22Rv1 (cell line): ENCODE measurements around the gene FANCB.

Experiments used
- H3K27ac ChIP-seq: fragments of 450-650 bp; 2 replicates; pipeline ENCODE4 v1.5.1; 2017
- CTCF ChIP-seq: fragments of 450-650 bp; IDR thresholded peaks from 2 replicates; pipeline ENCODE4 v1.5.1; 2017; ENCODE audit warnings: mild to moderate bottlenecking
- ZFX ChIP-seq: fragments of 450-650 bp; IDR thresholded peaks from 2 replicates; pipeline ENCODE4 v1.6.1; 2017; ENCODE audit warnings: antibody characterized with exemption, borderline replicate concordance

The FANCB gene

GRCh38 chrX:14819769-14820168, 53.1 kb downstream of the FANCB start:
- no peak for TF ChIP-seq ZFX
- H3K27ac ChIP-seq, result no peak overlapping the region

- TF ChIP-seq CTCF, result no peak
- no peak for TF ChIP-seq ZFX
Observed at GRCh38 chrX:14817571-14817970, 55.3 kb downstream of the FANCB start.

DNA sequence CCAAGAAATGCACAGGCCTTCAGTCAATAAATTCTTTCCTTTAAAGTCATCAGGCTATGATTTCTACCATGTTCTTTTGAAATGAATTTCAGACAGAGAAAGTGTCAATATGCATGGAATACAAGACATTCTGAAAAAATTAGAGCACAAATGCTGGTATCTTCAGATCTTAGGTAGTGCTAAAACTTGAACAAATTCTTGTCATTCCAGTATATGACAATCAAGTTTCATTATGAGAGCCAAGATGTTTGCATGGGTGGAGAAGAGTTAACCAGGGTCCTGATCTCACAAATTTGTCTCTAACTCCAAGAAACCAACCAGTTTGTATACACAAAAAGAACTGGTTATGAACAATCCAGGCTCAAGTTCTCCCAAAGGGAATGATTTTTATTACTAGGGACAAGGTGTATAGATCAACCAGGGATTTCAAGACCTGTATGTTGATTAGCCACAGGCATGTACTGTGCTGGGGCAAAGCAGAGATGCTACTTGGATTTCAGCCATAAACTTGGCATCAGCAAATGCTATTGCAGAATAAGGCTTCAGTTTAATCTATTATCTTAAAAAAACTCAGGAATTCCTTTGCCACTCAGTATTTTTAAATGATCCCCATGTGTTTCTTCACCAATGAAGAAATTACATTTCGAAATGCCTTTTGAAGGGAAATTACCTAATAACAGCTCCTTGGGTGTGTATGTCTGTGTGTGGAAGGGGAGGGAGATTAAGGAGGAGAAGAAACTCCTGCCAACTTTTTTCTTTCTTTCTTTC, 69.7 kb downstream of the FANCB start:
- H3K27ac ChIP-seq, result no peak overlapping the region
- TF ChIP-seq CTCF (no peak), ZFX (no peak)

More at GRCh38 chrX:14817571-14817970, 55.3 kb downstream of the FANCB start:
- H3K27ac ChIP-seq, result no peak overlapping the region

GRCh38 chrX:14801136-14801535, 71.7 kb downstream of the FANCB start:
- no peak overlapping the region for H3K27ac ChIP-seq
- TF ChIP-seq CTCF (no peak), ZFX (no peak)

GRCh38 chrX:14798805-14799397, 74.0 kb downstream of the FANCB start:
- no peak overlapping the region for H3K27ac ChIP-seq
- TF ChIP-seq CTCF, result no peak
- TF ChIP-seq ZFX, result no peak
